Thyroid gland (tissue), 4 donors: ENCODE measurements around the gene HLA-DQB2.

Source experiments
- POLR2A ChIP-seq, 2 donors: fragments of 450-650 bp; IDR thresholded peaks; one replicate each; pipeline ENCODE4 v1.6.1; 2017; ENCODE audit warnings: antibody characterized with exemption in 2 of 2, mild to moderate bottlenecking in 2 of 2, moderate library complexity in 1 of 2
- TF ChIP-seq, protein P1 (sequence below), 6 experiments: fragments of 200-600 bp in 3 of 6; fragments of 450-650 bp in 3 of 6; sonication (generic) in 3 of 6; IDR thresholded peaks; one replicate each; pipeline ENCODE4 v1.5.1; 2016 to 2019; ENCODE audit warnings: antibody characterized with exemption in 6 of 6, mild to moderate bottlenecking in 2 of 6, inconsistent platforms in 1 of 6, moderate library complexity in 1 of 6

DNA sequence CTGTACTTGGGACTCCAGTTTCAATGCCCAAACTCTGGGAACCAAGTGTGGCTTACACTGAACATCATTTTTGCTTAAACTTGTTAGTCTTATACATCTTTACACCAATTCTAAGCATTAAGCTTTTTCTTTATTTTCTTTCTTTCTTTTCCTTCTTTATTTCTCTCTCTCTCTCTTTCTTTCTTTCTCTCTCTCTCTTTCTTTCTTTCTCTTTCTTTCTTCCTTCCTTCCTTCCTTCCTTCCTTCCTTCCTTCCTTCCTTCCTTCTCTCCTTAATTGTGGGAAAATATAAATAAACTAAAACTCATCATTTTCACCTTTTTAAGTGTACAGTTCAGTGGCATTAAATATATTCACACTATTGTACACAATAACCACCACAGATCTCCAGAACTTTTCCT is 53.7 kb downstream of the HLA-DQB2 start:
- TF ChIP-seq POLR2A (IDR thresholded peaks at IDR 0.05): no peak
- TF ChIP-seq, protein P1, sequence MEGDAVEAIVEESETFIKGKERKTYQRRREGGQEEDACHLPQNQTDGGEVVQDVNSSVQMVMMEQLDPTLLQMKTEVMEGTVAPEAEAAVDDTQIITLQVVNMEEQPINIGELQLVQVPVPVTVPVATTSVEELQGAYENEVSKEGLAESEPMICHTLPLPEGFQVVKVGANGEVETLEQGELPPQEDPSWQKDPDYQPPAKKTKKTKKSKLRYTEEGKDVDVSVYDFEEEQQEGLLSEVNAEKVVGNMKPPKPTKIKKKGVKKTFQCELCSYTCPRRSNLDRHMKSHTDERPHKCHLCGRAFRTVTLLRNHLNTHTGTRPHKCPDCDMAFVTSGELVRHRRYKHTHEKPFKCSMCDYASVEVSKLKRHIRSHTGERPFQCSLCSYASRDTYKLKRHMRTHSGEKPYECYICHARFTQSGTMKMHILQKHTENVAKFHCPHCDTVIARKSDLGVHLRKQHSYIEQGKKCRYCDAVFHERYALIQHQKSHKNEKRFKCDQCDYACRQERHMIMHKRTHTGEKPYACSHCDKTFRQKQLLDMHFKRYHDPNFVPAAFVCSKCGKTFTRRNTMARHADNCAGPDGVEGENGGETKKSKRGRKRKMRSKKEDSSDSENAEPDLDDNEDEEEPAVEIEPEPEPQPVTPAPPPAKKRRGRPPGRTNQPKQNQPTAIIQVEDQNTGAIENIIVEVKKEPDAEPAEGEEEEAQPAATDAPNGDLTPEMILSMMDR (IDR thresholded peaks at IDR 0.05): no peak
